ENCODE results near the gene GAS2L1.

DNA sequence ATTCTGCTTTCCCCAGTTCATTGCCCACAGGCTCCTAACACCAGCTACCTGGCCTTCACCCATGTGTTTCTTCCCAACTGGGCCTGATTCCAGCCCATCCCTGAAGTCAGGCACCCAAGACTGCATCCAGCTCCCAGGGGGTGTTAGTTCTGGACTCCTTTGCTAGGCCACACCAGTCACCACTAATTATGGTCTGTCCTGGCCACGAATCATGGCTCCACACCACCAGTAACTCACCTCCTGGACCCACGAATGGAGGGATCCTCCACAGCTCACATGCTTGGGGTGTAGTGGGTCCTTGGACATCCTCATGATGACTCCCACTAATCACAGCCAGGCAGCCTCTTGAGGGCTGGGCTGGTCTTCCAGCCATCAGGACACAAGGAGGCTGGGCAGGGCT, 12.6 kb downstream of the GAS2L1 start:
- TF ChIP-seq, protein P1, sequence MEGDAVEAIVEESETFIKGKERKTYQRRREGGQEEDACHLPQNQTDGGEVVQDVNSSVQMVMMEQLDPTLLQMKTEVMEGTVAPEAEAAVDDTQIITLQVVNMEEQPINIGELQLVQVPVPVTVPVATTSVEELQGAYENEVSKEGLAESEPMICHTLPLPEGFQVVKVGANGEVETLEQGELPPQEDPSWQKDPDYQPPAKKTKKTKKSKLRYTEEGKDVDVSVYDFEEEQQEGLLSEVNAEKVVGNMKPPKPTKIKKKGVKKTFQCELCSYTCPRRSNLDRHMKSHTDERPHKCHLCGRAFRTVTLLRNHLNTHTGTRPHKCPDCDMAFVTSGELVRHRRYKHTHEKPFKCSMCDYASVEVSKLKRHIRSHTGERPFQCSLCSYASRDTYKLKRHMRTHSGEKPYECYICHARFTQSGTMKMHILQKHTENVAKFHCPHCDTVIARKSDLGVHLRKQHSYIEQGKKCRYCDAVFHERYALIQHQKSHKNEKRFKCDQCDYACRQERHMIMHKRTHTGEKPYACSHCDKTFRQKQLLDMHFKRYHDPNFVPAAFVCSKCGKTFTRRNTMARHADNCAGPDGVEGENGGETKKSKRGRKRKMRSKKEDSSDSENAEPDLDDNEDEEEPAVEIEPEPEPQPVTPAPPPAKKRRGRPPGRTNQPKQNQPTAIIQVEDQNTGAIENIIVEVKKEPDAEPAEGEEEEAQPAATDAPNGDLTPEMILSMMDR (IDR thresholded peaks at IDR 0.05) = no peak
- TF ChIP-seq POLR2A (IDR thresholded peaks at IDR 0.05) = no peak
